ENCODE data around the gene COX10.

DNA sequence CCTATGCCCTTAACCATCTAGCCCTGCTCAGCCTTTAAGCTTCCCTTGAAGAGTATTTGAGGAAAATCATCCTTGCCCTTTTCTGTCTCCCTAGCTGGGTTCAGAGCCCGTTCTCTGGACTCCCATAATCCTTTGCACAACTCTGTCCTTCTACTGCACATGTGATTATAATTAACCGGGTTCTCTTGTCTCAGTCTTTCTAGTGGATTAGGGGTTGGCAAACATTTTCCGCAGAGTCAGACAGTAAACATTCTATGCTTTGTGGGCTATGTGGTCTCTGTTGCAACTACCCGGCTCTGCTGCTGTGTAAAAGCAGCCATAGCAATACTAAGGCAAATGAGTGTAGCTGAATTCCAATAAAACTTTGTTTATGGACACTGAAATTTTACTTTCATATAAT lies 87.4 kb downstream of the COX10 start:
- TF ChIP-seq POLR2A (IDR thresholded peaks at IDR 0.05; ENCODE audit: low read length) (no peak), GATA1 (IDR thresholded peaks at IDR 0.05; ENCODE audit: low read depth, low read length) (no peak)

Measured in erythroblast (primary cell).